Measurements from ENCODE around the gene ABCA4.

The ABCA4 gene

GRCh38 chr1:94083681-94084080 lies 37.3 kb downstream of the ABCA4 start:
- no peak for DNase-seq (ENCODE audit: low spot score)

- DNase-seq (ENCODE audit: low spot score), result no peak
These were observed 39.2 kb downstream of the ABCA4 start for GRCh38 chr1:94081566-94082344.

GRCh38 chr1:94079989-94080388 lies 41.0 kb downstream of the ABCA4 start:
- no peak for DNase-seq (ENCODE audit: low spot score)

- DNase-seq (ENCODE audit: low spot score), result no peak
These were observed 41.6 kb downstream of the ABCA4 start for GRCh38 chr1:94079080-94079940.

- DNase-seq (ENCODE audit: low spot score), result no peak
These were observed 48.0 kb downstream of the ABCA4 start for GRCh38 chr1:94072840-94073522.

GRCh38 chr1:94071976-94072375 lies 49.0 kb downstream of the ABCA4 start:
- no peak for DNase-seq (ENCODE audit: low spot score)

- no peak for DNase-seq (ENCODE audit: low spot score)
These were observed 49.6 kb downstream of the ABCA4 start for GRCh38 chr1:94071391-94071790.

- DNase-seq (ENCODE audit: low spot score), result no peak
These were observed 50.1 kb downstream of the ABCA4 start for GRCh38 chr1:94070865-94071264.

- DNase-seq (ENCODE audit: low spot score), result no peak
These were observed 51.0 kb downstream of the ABCA4 start for GRCh38 chr1:94069919-94070285.

GRCh38 chr1:94068999-94069918 lies 51.7 kb downstream of the ABCA4 start:
- no peak for DNase-seq (ENCODE audit: low spot score)

GRCh38 chr1:94068096-94068998 lies 52.6 kb downstream of the ABCA4 start:
- no peak for DNase-seq (ENCODE audit: low spot score)

- DNase-seq (ENCODE audit: low spot score), result no peak
These were observed 53.8 kb downstream of the ABCA4 start for GRCh38 chr1:94067196-94067595.

GRCh38 chr1:94063379-94063778 lies 57.6 kb downstream of the ABCA4 start:
- DNase-seq (ENCODE audit: low spot score), result no peak

GRCh38 chr1:94061513-94062443 lies 59.2 kb downstream of the ABCA4 start:
- peak; percentile 79 for DNase-seq (ENCODE audit: low spot score)

- no peak for DNase-seq (ENCODE audit: low spot score)
These were observed 60.2 kb downstream of the ABCA4 start for GRCh38 chr1:94060720-94061119.

GRCh38 chr1:94058766-94059165 lies 62.2 kb downstream of the ABCA4 start:
- no peak for DNase-seq (ENCODE audit: low spot score)

- no peak for DNase-seq (ENCODE audit: low spot score)
These were observed 64.0 kb downstream of the ABCA4 start for GRCh38 chr1:94056996-94057395.

GRCh38 chr1:94056171-94056570 lies 64.8 kb downstream of the ABCA4 start:
- DNase-seq (ENCODE audit: low spot score), result no peak

GRCh38 chr1:94055459-94056122 lies 65.4 kb downstream of the ABCA4 start:
- no peak for DNase-seq (ENCODE audit: low spot score)
